Body of pancreas (tissue), 4 donors: ENCODE data around the gene PRUNE2. TPM values are rescaled to one million over a fixed set of nuclear protein-coding genes. Genes with fewer than 3 reads are reported as not detected.

Source experiments
- ATAC-seq: fragments of 150-250 bp; one replicate; pipeline ENCODE4 v1.9.1; 2016
- DNase-seq, 4 donors: peaks; one replicate each; pipeline ENCODE4 v3.0.0-alpha.2; 2019
- H3K27ac ChIP-seq, 4 donors: fragments of 200-600 bp; sonication (generic); 1 replicate in 3 of 4; 2 replicates in 1 of 4; pipeline versions ENCODE4 v1.5.1 to v1.6.1; 2016 to 2019; ENCODE audit warnings: mild to moderate bottlenecking in 1 of 4, mixed read lengths in 1 of 4, moderate library complexity in 1 of 4
- H3K27me3 ChIP-seq, 2 donors: fragments of 200-600 bp; sonication (generic); one replicate each; pipeline ENCODE4 v1.6.0; 2016; ENCODE audit warnings: mild to moderate bottlenecking in 1 of 2
- H3K36me3 ChIP-seq, 2 donors: fragments of 200-600 bp; sonication (generic); replicated peaks in 1 of 2; 2 replicates each; pipeline ENCODE4 v1.5.1; 2016; ENCODE audit warnings: low read depth in 2 of 2; ENCODE audit not compliant: insufficient read depth in 1 of 2
- H3K4me1 ChIP-seq: fragments of 200-600 bp; sonication (generic); one replicate; pipeline ENCODE4 v1.6.0; 2016
- H3K4me3 ChIP-seq, 2 donors: fragments of 200-600 bp; sonication (generic); 1 replicate in 1 of 2; 2 replicates in 1 of 2; pipeline ENCODE4 v1.5.1; 2016 to 2019
- H3K9me3 ChIP-seq, 3 donors: fragments of 200-600 bp; sonication (generic); 1 replicate in 2 of 3; 2 replicates in 1 of 3; pipeline ENCODE4 v1.5.1; 2016
- CTCF ChIP-seq, 7 experiments: fragments of 450-650 bp in 4 of 7; fragments of 200-600 bp in 3 of 7; sonication (generic) in 3 of 7; IDR thresholded peaks; one replicate each; pipeline ENCODE4 v1.5.1; 2016 to 2019; ENCODE audit warnings: antibody characterized with exemption in 7 of 7
- POLR2A ChIP-seq, 3 donors: fragments of 450-650 bp; IDR thresholded peaks; one replicate each; pipeline ENCODE4 v1.6.1; 2016; ENCODE audit warnings: antibody characterized with exemption in 3 of 3, mild to moderate bottlenecking in 2 of 3
- WGBS, 2 donors: methylation state at CpG; one replicate each; pipeline ENCODE4 v1.1.5; 2017; 5-methylcytosine and 5-hydroxymethylcytosine counted together
- intact Hi-C: fragments of 100-400 bp; cut with DNase I; formaldehyde crosslinking; loops from one replicate; pipeline ENCODE4 v1.15.1; 2023
- total RNA-seq, 2 donors: library from RNA; depleted of rRNA; stranded (reverse); fragments of >200 nt; gene quantifications; one replicate each; pipeline ENCODE4 v1.1.0, GENCODE V29; 2016

Gene PRUNE2
- total RNA-seq, 2 donors from 2014 or later = 3.9 to 15.2 TPM

- ATAC-seq (no peak), DNase-seq (no peak)
- Histone ChIP-seq H3K9me3 (no peaks in the 10 kb centered on the region), H3K27me3 (no peaks in the 10 kb centered on the region), H3K4me1 (no peaks in the 10 kb centered on the region), H3K27ac (no peak overlapping the region), H3K4me3 (no peak overlapping the region), H3K36me3 (no peaks in the 10 kb centered on the region)
- 21 to 27% methylated on average over 5 of the region's 5 CpGs for WGBS, 2 donors
- intact Hi-C loops = loop anchor here (10.0 kb wide), 1 partner anchor 206 kb away; the partner anchor contains the start of gene FOXB2
- no peak for TF ChIP-seq POLR2A (IDR thresholded peaks at IDR 0.05)
- TF ChIP-seq CTCF (IDR thresholded peaks at IDR 0.05) = no peak
These were observed 97.3 kb downstream of the PRUNE2 start for GRCh38 chr9:76808636-76809035.

GRCh38 chr9:76803762-76804161 is 102.2 kb downstream of the PRUNE2 start:
- WGBS, 2 donors = 60 to 63% methylated on average over 7 of the region's 7 CpGs

GRCh38 chr9:76803083-76803482 is 102.8 kb downstream of the PRUNE2 start:
- ATAC-seq (no peak), DNase-seq (no peak)
- Histone ChIP-seq H3K4me1 (no peaks in the 10 kb centered on the region), H3K27me3 (no peaks in the 10 kb centered on the region), H3K27ac (no peak overlapping the region), H3K4me3 (no peak overlapping the region), H3K9me3 (no peaks in the 10 kb centered on the region), H3K36me3 (no peaks in the 10 kb centered on the region)
- WGBS, 2 donors = 49 to 60% methylated on average over 2 of the region's 2 CpGs
- intact Hi-C loops = loop anchor here (10.0 kb wide), 1 partner anchor 212 kb away; the partner anchor contains the start of gene FOXB2
- TF ChIP-seq POLR2A (IDR thresholded peaks at IDR 0.05) = no peak
- no peak for TF ChIP-seq CTCF (IDR thresholded peaks at IDR 0.05)

More at GRCh38 chr9:76803762-76804161, 102.2 kb downstream of the PRUNE2 start:
- TF ChIP-seq POLR2A (IDR thresholded peaks at IDR 0.05) (no peak), CTCF (IDR thresholded peaks at IDR 0.05) (no peak)
- no peaks in the 10 kb centered on the region for H3K27me3 ChIP-seq
- no peak overlapping the region for H3K27ac ChIP-seq
- ATAC-seq = no peak
- no peaks in the 10 kb centered on the region for H3K36me3 ChIP-seq
- intact Hi-C loops = loop anchor here (10.0 kb wide), 1 partner anchor 211 kb away; the partner anchor contains the start of gene FOXB2
- no peak for DNase-seq
- no peaks in the 10 kb centered on the region for H3K4me1 ChIP-seq
- H3K4me3 ChIP-seq = no peak overlapping the region
- H3K9me3 ChIP-seq = no peaks in the 10 kb centered on the region

- ATAC-seq = no peak
These were observed 105.0 kb downstream of the PRUNE2 start for GRCh38 chr9:76800901-76801300.

More at GRCh38 chr9:76800901-76801300, 105.0 kb downstream of the PRUNE2 start:
- H3K4me1 ChIP-seq = no peaks in the 10 kb centered on the region
- H3K36me3 ChIP-seq = no peaks in the 10 kb centered on the region
- no peak overlapping the region for H3K27ac ChIP-seq
- no peak for DNase-seq
- no peaks in the 10 kb centered on the region for H3K9me3 ChIP-seq
- TF ChIP-seq CTCF (IDR thresholded peaks at IDR 0.05) (no peak), POLR2A (IDR thresholded peaks at IDR 0.05) (no peak)
- intact Hi-C loops = loop anchor here (10.0 kb wide), 1 partner anchor 214 kb away; the partner anchor contains the start of gene FOXB2
- H3K4me3 ChIP-seq = no peak overlapping the region
- WGBS, 2 donors = 52 to 83% methylated on average over 1 of the region's 1 CpG
- H3K27me3 ChIP-seq = no peaks in the 10 kb centered on the region
